Loucy (cell line): ENCODE measurements around the gene PLEKHO2.

Source experiments
- H2AFZ ChIP-seq: fragments of 200-600 bp; sonication (generic); 2 replicates; pipeline ENCODE4 v1.6.0; 2016; ENCODE audit warnings: antibody characterized with exemption, mild to moderate bottlenecking, low read length, moderate library complexity
- H3F3A ChIP-seq: fragments of 200-600 bp; 2 replicates; pipeline ENCODE4 v1.6.0; 2016; ENCODE audit warnings: antibody characterized with exemption, low read depth, mild to moderate bottlenecking
- H3K27me3 ChIP-seq: fragments of 200-600 bp; sonication (generic); 2 replicates; pipeline ENCODE4 v1.6.1; 2014; ENCODE audit warnings: low read length, mild to moderate bottlenecking; ENCODE audit not compliant: insufficient read depth, poor library complexity, severe bottlenecking
- H3K36me3 ChIP-seq: fragments of 200-600 bp; sonication (generic); 2 replicates; pipeline ENCODE4 v1.6.1; 2016; ENCODE audit warnings: low read length; ENCODE audit not compliant: insufficient read depth
- H3K4me1 ChIP-seq: fragments of 200-600 bp; sonication (generic); 2 replicates; pipeline ENCODE4 v1.5.1; 2014; ENCODE audit warnings: low read length, mild to moderate bottlenecking; ENCODE audit not compliant: insufficient read depth, poor library complexity, severe bottlenecking
- H3K4me2 ChIP-seq: fragments of 200-600 bp; sonication (generic); 2 replicates; pipeline ENCODE4 v1.6.0; 2014; ENCODE audit warnings: antibody characterized with exemption, low read length, low read depth, mild to moderate bottlenecking; ENCODE audit not compliant: poor library complexity, severe bottlenecking
- H3K4me3 ChIP-seq: fragments of 200-600 bp; sonication (generic); 2 replicates; pipeline ENCODE4 v1.5.1; 2014; ENCODE audit warnings: low read length, mild to moderate bottlenecking, mixed read lengths; ENCODE audit not compliant: poor library complexity, severe bottlenecking
- H3K79me2 ChIP-seq: fragments of 200-600 bp; sonication (generic); 2 replicates; pipeline ENCODE4 v1.6.1; 2014; ENCODE audit warnings: low read length; ENCODE audit not compliant: insufficient read depth
- H3K9ac ChIP-seq: fragments of 200-600 bp; sonication (generic); 2 replicates; pipeline ENCODE4 v1.6.0; 2014; ENCODE audit warnings: mild to moderate bottlenecking, low read depth, low read length, moderate library complexity; ENCODE audit not compliant: poor library complexity, severe bottlenecking
- H3K9me2 ChIP-seq: fragments of 200-600 bp; sonication (generic); replicated peaks from 2 replicates; pipeline ENCODE4 v1.6.1; 2016; ENCODE audit warnings: low read depth, low read length, mixed read lengths
- H3K9me3 ChIP-seq: fragments of 200-600 bp; sonication (generic); 2 replicates; pipeline ENCODE4 v1.6.1; 2014; ENCODE audit warnings: mild to moderate bottlenecking, antibody characterized with exemption, low read length, low read depth; ENCODE audit not compliant: insufficient read depth
- H4K20me1 ChIP-seq: fragments of 200-600 bp; sonication (generic); 2 replicates; pipeline ENCODE4 v1.6.0; 2014; ENCODE audit warnings: antibody characterized with exemption, low read length, mild to moderate bottlenecking; ENCODE audit not compliant: insufficient read depth, poor library complexity, severe bottlenecking
- EZH2phosphoT487 ChIP-seq: fragments of 200-600 bp; IDR thresholded peaks from 2 replicates; pipeline ENCODE4 v1.6.1; 2018; ENCODE audit warnings: antibody characterized with exemption, mild to moderate bottlenecking, moderate library complexity, borderline replicate concordance
- TF ChIP-seq, protein P1 (sequence below): fragments of 200-600 bp; sonication (generic); conservative IDR thresholded peaks from 2 replicates; pipeline ENCODE4 v1.5.1; 2014; ENCODE audit warnings: mild to moderate bottlenecking, antibody characterized with exemption, low read length

The PLEKHO2 gene

DNA sequence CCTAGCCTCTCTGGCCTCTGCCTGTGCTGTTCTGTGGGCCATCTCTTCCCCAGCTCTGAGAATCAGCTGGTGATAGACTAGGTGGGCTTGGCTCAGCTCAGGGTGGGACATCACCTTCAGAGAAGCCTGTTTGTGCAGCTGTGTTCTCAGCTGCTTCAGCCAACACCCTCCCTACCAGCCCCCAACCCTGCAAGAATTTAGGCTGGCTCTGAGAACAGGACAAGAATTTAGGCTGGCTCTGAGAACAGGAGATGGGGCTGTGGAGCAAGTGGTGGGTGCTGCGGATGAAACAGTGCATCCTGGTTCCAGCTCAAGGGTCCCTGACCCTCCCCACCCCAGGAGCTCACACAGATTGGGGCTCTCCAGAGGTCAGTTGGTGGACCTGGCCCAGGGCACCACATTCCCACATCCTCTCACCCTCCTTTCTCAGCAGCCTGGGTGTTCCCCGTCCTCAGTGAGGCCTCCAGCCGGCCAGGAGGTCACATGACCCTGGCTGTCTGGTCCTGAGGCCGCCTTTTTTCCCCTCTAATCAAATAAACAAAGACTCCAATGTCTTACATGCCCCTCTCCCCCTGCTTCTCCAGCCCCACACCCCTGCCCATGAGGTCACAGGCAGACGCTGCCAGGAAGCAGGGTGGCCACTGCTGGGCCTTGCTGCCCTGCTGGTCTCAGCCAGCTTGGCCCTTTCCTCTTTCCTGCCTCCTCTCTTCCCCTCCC, 14.9 kb downstream of the PLEKHO2 start:
- Histone ChIP-seq H3K4me1 (peaks cover 32% of the 10 kb centered on the region), H3K9me2 (no peaks in the 10 kb centered on the region), H3F3A (no peaks in the 10 kb centered on the region), H3K9ac (peak overlapping the region; percentile 36), H3K9me3 (no peaks in the 10 kb centered on the region), H3K36me3 (peaks cover 69% of the 10 kb centered on the region; the same call in 1 of the 2 replicates), H4K20me1 (peaks cover 40% of the 10 kb centered on the region), H3K4me3 (peak overlapping the region; percentile 23), H3K27me3 (no peaks in the 10 kb centered on the region), H3K79me2 (peaks cover 90% of the 10 kb centered on the region), H3K4me2 (peak overlapping the region; percentile 58), H2AFZ (no peak overlapping the region)
- TF ChIP-seq, protein P1, sequence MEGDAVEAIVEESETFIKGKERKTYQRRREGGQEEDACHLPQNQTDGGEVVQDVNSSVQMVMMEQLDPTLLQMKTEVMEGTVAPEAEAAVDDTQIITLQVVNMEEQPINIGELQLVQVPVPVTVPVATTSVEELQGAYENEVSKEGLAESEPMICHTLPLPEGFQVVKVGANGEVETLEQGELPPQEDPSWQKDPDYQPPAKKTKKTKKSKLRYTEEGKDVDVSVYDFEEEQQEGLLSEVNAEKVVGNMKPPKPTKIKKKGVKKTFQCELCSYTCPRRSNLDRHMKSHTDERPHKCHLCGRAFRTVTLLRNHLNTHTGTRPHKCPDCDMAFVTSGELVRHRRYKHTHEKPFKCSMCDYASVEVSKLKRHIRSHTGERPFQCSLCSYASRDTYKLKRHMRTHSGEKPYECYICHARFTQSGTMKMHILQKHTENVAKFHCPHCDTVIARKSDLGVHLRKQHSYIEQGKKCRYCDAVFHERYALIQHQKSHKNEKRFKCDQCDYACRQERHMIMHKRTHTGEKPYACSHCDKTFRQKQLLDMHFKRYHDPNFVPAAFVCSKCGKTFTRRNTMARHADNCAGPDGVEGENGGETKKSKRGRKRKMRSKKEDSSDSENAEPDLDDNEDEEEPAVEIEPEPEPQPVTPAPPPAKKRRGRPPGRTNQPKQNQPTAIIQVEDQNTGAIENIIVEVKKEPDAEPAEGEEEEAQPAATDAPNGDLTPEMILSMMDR, result no peak
- no peak for TF ChIP-seq EZH2phosphoT487

DNA sequence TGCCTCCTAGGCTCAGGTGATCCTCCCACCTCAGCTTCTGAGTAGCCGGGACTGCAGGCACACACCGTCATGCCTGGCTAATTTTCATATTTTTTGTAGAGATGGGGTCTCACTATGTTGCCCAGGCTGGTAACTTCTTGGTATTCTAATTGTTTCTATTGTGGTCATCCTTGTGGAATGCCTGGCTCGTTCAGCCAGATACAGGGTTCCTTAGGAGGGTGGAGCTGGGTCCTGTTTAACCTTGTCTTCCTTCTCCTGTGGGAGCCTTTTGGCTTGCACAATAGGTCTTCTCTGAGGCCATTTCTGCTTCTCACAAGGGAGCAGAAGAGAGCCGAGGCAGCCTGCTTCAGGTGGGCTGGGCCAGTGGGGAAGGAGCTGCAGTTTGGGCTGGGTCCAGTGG, 15.7 kb downstream of the PLEKHO2 start:
- TF ChIP-seq EZH2phosphoT487, result no peak
- TF ChIP-seq, protein P1, result no peak
- Histone ChIP-seq H3K36me3 (peaks cover 73% of the 10 kb centered on the region; the same call in 1 of the 2 replicates), H2AFZ (no peak overlapping the region), H3K9ac (peak overlapping the region; percentile 36), H3K9me3 (no peaks in the 10 kb centered on the region), H4K20me1 (peaks cover 40% of the 10 kb centered on the region), H3K27me3 (no peaks in the 10 kb centered on the region), H3K4me3 (no peak overlapping the region), H3K9me2 (no peaks in the 10 kb centered on the region), H3K4me2 (peak overlapping the region; percentile 14), H3K4me1 (peaks cover 32% of the 10 kb centered on the region), H3K79me2 (peaks cover 82% of the 10 kb centered on the region), H3F3A (no peaks in the 10 kb centered on the region)

DNA sequence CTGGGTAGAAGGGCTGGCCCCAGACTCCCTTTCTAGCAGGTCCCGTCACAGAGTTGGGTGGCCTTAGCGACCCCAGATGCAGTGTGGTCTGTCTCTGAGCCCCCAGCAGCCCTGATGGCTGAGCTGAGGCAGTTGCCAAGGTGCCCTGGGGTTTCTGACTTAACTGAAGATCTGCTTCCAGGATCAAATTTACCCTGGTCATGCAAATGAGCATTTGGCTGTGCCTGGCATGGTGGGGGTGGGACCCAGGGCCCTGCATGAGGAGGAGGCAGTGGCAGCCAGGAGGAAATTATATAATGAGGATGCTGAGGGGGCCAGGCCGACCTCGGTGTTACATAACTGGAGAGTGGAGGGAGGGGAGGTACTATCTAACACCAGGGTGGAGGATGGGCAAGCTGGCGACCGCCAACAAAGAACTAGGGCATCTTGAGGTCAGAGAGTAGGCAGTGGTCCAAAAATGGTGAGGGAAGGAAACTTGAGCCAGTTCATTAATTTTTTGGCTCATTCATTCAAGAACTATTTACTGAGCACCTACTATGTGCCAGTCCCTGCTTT, 16.4 kb downstream of the PLEKHO2 start:
- Histone ChIP-seq H3K4me1 (peaks cover 32% of the 10 kb centered on the region), H2AFZ (no peak overlapping the region), H3K9me3 (no peaks in the 10 kb centered on the region), H3F3A (no peaks in the 10 kb centered on the region), H3K27me3 (no peaks in the 10 kb centered on the region), H3K4me3 (no peak overlapping the region), H3K79me2 (peaks cover 75% of the 10 kb centered on the region; the same call in 1 of the 2 replicates), H3K9me2 (no peaks in the 10 kb centered on the region), H3K4me2 (peak overlapping the region; percentile 14), H3K9ac (peak overlapping the region; percentile 36), H3K36me3 (peaks cover 73% of the 10 kb centered on the region; the same call in 1 of the 2 replicates), H4K20me1 (peaks cover 40% of the 10 kb centered on the region)
- TF ChIP-seq EZH2phosphoT487, result no peak
- TF ChIP-seq, protein P1, result no peak
